Measurements from ENCODE around the gene NCKAP1.

DNA sequence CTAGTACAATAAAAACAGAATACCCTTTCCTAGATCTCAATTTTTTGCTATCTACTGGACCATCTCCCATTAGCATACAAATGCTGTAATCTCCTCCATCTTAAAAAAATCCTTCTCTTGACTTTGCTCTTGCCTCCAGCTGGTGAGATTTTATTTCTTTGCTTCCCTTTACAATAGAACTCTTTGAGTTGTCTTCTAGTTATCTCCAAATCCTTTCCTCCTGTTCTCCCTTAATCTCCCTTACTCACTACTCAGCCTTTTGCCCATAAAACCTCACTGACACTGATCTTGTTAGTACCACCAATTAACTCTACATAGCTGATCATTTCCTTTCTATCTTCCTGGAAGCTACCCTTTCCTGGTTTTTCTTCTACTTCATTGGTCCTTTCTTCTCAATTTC, 108.3 kb downstream of the NCKAP1 start:
- TF ChIP-seq, protein P1, sequence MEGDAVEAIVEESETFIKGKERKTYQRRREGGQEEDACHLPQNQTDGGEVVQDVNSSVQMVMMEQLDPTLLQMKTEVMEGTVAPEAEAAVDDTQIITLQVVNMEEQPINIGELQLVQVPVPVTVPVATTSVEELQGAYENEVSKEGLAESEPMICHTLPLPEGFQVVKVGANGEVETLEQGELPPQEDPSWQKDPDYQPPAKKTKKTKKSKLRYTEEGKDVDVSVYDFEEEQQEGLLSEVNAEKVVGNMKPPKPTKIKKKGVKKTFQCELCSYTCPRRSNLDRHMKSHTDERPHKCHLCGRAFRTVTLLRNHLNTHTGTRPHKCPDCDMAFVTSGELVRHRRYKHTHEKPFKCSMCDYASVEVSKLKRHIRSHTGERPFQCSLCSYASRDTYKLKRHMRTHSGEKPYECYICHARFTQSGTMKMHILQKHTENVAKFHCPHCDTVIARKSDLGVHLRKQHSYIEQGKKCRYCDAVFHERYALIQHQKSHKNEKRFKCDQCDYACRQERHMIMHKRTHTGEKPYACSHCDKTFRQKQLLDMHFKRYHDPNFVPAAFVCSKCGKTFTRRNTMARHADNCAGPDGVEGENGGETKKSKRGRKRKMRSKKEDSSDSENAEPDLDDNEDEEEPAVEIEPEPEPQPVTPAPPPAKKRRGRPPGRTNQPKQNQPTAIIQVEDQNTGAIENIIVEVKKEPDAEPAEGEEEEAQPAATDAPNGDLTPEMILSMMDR (IDR thresholded peaks at IDR 0.05): no peak
- TF ChIP-seq POLR2A (IDR thresholded peaks at IDR 0.05): no peak
